SK-N-SH (cell line): Measurements from ENCODE around the gene TSTD1. TPM values are rescaled to one million over a fixed set of nuclear protein-coding genes. Genes with fewer than 3 reads are reported as not detected.

Experiments
- CTCF ChIA-PET: fragments of 300-600, 350-600 bp; formaldehyde crosslinking; extraction: SDS; loops from one replicate; lab custom pipeline; 2021; lab: Yijun Ruan, JAX
- POLR2A ChIA-PET: fragments of 350-600 bp; sonication (Branson Sonifier 250); formaldehyde crosslinking; extraction: SDS; loops from one replicate; lab custom pipeline; 2020; ENCODE audit warnings: antibody characterized with exemption, inconsistent platforms; lab: Yijun Ruan, JAX
- DNase-seq: peaks from one replicate; pipeline ENCODE4 v3.0.0; 2012
- H2AFZ ChIP-seq: fragments of 200-600 bp; sonication (generic); 2 replicates; pipeline ENCODE4 v1.8.1; 2016; ENCODE audit warnings: antibody characterized with exemption, mild to moderate bottlenecking, low read depth
- H3F3A ChIP-seq: fragments of 200-600 bp; sonication (generic); replicated peaks from 2 replicates; pipeline ENCODE3; 2016; ENCODE audit warnings: antibody characterized with exemption, mild to moderate bottlenecking; ENCODE audit not compliant: insufficient read depth
- H3K27ac ChIP-seq, 2 experiments: fragments of 200-500 bp in 1 of 2; fragments of 200-600 bp in 1 of 2; sonication (Bioruptor generic) in 1 of 2; sonication (generic), shearing (Covaris generic) in 1 of 2; 2 replicates each; pipeline versions ENCODE4 v1.5.1 to v1.6.1; 2014 to 2016; ENCODE audit warnings: low read depth in 2 of 2, inconsistent platforms in 1 of 2, low read length in 1 of 2, mild to moderate bottlenecking in 1 of 2, mixed read lengths in 1 of 2
- H3K27me3 ChIP-seq: fragments of 200-600 bp; sonication (generic), shearing (Covaris generic); 2 replicates; pipeline ENCODE4 v1.6.1; 2016; ENCODE audit warnings: mixed run types; ENCODE audit not compliant: insufficient read depth
- H3K36me3 ChIP-seq, 2 experiments: fragments of 200-500 bp in 1 of 2; fragments of 200-600 bp in 1 of 2; sonication (Bioruptor generic) in 1 of 2; sonication (generic) in 1 of 2; replicated peaks in 1 of 2; 2 replicates each; pipeline versions ENCODE3 to v1.5.1; 2014 to 2016; ENCODE audit warnings: low read length in 1 of 2, mild to moderate bottlenecking in 1 of 2; ENCODE audit not compliant: insufficient read depth in 2 of 2, control insufficient read depth in 1 of 2
- H3K4me1 ChIP-seq, 2 experiments: fragments of 200-500 bp in 1 of 2; fragments of 200-600 bp in 1 of 2; sonication (Bioruptor generic) in 1 of 2; sonication (generic), shearing (Covaris generic) in 1 of 2; 2 replicates each; pipeline versions ENCODE4 v1.5.1 to v1.6.1; 2014 to 2016; ENCODE audit warnings: low read depth in 1 of 2, low read length in 1 of 2, mixed run types in 1 of 2; ENCODE audit not compliant: insufficient read depth in 2 of 2, control insufficient read depth in 1 of 2
- H3K4me2 ChIP-seq: fragments of 200-600 bp; sonication (generic), shearing (Covaris generic); 2 replicates; pipeline ENCODE4 v1.6.1; 2017; ENCODE audit warnings: mixed run types
- H3K4me3 ChIP-seq, 2 experiments: fragments of 200-500 bp in 1 of 2; fragments of 200-600 bp in 1 of 2; sonication (Bioruptor generic) in 1 of 2; sonication (generic), shearing (Covaris generic) in 1 of 2; 2 replicates each; pipeline versions ENCODE4 v1.5.1 to v1.8.1; 2014 to 2016; ENCODE audit warnings: low read depth in 2 of 2, inconsistent platforms in 1 of 2, low read length in 1 of 2, mild to moderate bottlenecking in 1 of 2, mixed read lengths in 1 of 2, moderate library complexity in 1 of 2
- H3K79me2 ChIP-seq: fragments of 200-600 bp; sonication (generic); 2 replicates; pipeline ENCODE4 v1.8.1; 2017; ENCODE audit warnings: mild to moderate bottlenecking; ENCODE audit not compliant: insufficient read depth
- H3K9ac ChIP-seq: fragments of 200-600 bp; sonication (generic); 2 replicates; pipeline ENCODE4 v1.6.1; 2017; ENCODE audit warnings: mixed run types
- H3K9me2 ChIP-seq: fragments of 200-600 bp; sonication (generic); 2 replicates; pipeline ENCODE4 v1.6.1; 2017; ENCODE audit warnings: mixed run types
- H3K9me3 ChIP-seq: fragments of 200-600 bp; sonication (generic); 2 replicates; pipeline ENCODE4 v1.6.1; 2017; ENCODE audit warnings: mixed run types, mild to moderate bottlenecking, moderate library complexity
- H4K20me1 ChIP-seq: fragments of 200-600 bp; sonication (generic); 2 replicates; pipeline ENCODE4 v1.6.1; 2017; ENCODE audit warnings: mild to moderate bottlenecking, mixed run types; ENCODE audit not compliant: insufficient read depth
- CHD2 ChIP-seq: fragments of 150-350 bp; IDR thresholded peaks from 2 replicates; pipeline ENCODE4 v1.6.1; 2018; ENCODE audit warnings: low read length; ENCODE audit not compliant: partially characterized antibody
- EP300 ChIP-seq, 2 experiments: IDR thresholded peaks; 2 replicates each; pipeline versions ENCODE4 v1.4.0 to v1.6.1; 2012; ENCODE audit warnings: borderline replicate concordance in 1 of 2, low read depth in 1 of 2, low read length in 1 of 2
- FOSL2 ChIP-seq: IDR thresholded peaks from 2 replicates; pipeline ENCODE4 v1.4.0; 2012; ENCODE audit warnings: low read depth, mild to moderate bottlenecking, moderate library complexity, borderline replicate concordance
- FOXJ3 ChIP-seq: sonication (generic); formaldehyde crosslinking; IDR thresholded peaks from 2 replicates; pipeline ENCODE4 v1.5.1; 2020; ENCODE audit warnings: mild to moderate bottlenecking, missing genetic modification reagents
- FOXM1 ChIP-seq: IDR thresholded peaks from 2 replicates; pipeline ENCODE4 v1.4.0; 2012; ENCODE audit warnings: low read depth, mild to moderate bottlenecking
- GATA2 ChIP-seq: sonication (generic); formaldehyde crosslinking; IDR thresholded peaks from 2 replicates; pipeline ENCODE4 v1.5.0; 2020; ENCODE audit warnings: mild to moderate bottlenecking, missing genetic modification reagents
- IRF3 ChIP-seq: fragments of 150-350 bp; IDR thresholded peaks from 2 replicates; pipeline ENCODE4 v1.6.1; 2016; ENCODE audit warnings: mild to moderate bottlenecking, low read depth, low read length
- JUND ChIP-seq: IDR thresholded peaks from 2 replicates; pipeline ENCODE4 v1.4.0; 2012
- MAX ChIP-seq: IDR thresholded peaks from 2 replicates; pipeline ENCODE4 v1.4.0; 2012; ENCODE audit warnings: low read depth
- POLR2AphosphoS5 ChIP-seq: IDR thresholded peaks from 2 replicates; pipeline ENCODE4 v1.6.1; 2012; ENCODE audit warnings: low read depth, low read length
- RAD21 ChIP-seq: IDR thresholded peaks from 2 replicates; pipeline ENCODE4 v1.6.1; 2012; ENCODE audit warnings: mild to moderate bottlenecking, low read length
- SIN3A ChIP-seq: IDR thresholded peaks from 2 replicates; pipeline ENCODE4 v1.6.1; 2012; ENCODE audit warnings: low read depth, mild to moderate bottlenecking, low read length, moderate library complexity, borderline replicate concordance
- TCF12 ChIP-seq: IDR thresholded peaks from 2 replicates; pipeline ENCODE4 v1.4.0; 2012
- TEAD4 ChIP-seq: IDR thresholded peaks from 2 replicates; pipeline ENCODE4 v1.4.0; 2012; ENCODE audit warnings: mild to moderate bottlenecking, borderline replicate concordance; ENCODE audit not compliant: insufficient read depth
- WGBS: methylation state at CpG from one replicate; pipeline ENCODE4 v1.1.6; 2017; ENCODE audit warnings: low lambda C conversion rate; 5-methylcytosine and 5-hydroxymethylcytosine counted together
- polyA plus RNA-seq, 3 experiments: library from polyadenylated mRNA; depleted of rRNA; stranded (reverse); fragments of >200 nt; gene quantifications; 2 replicates each; pipeline ENCODE4 v1.2.3, GENCODE V29; 2012
- TF ChIP-seq, protein P1 (sequence below): IDR thresholded peaks from 2 replicates; pipeline ENCODE4 v1.6.1; 2012; ENCODE audit warnings: mild to moderate bottlenecking, low read depth, low read length, moderate library complexity

Gene TSTD1
- polyA plus RNA-seq, 1 of the 3 experiments (the other 2 are of a cell fraction): 93.9 TPM

- Histone ChIP-seq H3K4me3 (no peak overlapping the region), H3F3A (no peaks in the 10 kb centered on the region), H3K4me1 (no peaks in the 10 kb centered on the region)
- no peak for DNase-seq
- TF ChIP-seq FOXM1 (no peak), POLR2AphosphoS5 (no peak), TCF12 (no peak), SIN3A (no peak), FOSL2 (no peak), TEAD4 (no peak), RAD21 (no peak), FOXJ3 (CRISPR knock-in tag) (no peak), MAX (no peak), GATA2 (CRISPR knock-in tag) (no peak), EP300 (IDR thresholded peaks at IDR 0.05; ENCODE audit: borderline replicate concordance in 1 of 2, low read depth in 1 of 2, low read length in 1 of 2) (no peak), JUND (no peak), IRF3 (no peak), CHD2 (no peak)
- TF ChIP-seq, protein P1, sequence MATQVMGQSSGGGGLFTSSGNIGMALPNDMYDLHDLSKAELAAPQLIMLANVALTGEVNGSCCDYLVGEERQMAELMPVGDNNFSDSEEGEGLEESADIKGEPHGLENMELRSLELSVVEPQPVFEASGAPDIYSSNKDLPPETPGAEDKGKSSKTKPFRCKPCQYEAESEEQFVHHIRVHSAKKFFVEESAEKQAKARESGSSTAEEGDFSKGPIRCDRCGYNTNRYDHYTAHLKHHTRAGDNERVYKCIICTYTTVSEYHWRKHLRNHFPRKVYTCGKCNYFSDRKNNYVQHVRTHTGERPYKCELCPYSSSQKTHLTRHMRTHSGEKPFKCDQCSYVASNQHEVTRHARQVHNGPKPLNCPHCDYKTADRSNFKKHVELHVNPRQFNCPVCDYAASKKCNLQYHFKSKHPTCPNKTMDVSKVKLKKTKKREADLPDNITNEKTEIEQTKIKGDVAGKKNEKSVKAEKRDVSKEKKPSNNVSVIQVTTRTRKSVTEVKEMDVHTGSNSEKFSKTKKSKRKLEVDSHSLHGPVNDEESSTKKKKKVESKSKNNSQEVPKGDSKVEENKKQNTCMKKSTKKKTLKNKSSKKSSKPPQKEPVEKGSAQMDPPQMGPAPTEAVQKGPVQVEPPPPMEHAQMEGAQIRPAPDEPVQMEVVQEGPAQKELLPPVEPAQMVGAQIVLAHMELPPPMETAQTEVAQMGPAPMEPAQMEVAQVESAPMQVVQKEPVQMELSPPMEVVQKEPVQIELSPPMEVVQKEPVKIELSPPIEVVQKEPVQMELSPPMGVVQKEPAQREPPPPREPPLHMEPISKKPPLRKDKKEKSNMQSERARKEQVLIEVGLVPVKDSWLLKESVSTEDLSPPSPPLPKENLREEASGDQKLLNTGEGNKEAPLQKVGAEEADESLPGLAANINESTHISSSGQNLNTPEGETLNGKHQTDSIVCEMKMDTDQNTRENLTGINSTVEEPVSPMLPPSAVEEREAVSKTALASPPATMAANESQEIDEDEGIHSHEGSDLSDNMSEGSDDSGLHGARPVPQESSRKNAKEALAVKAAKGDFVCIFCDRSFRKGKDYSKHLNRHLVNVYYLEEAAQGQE: no peak
- TF ChIP-seq, all 33 proteins: peak for 0
- no peak overlapping the region for H3K9ac ChIP-seq
- no peaks in the 10 kb centered on the region for H3K9me3 ChIP-seq
- CTCF ChIA-PET: interaction anchor here (0.6 to 22.7 kb wide), 4 partner anchors 10 to 325 kb away, joined by 3 to 198 read pairs (median 3); partner anchors contain the start of gene KLHDC9
- H3K4me2 ChIP-seq: no peak overlapping the region
- no peaks in the 10 kb centered on the region for H3K27me3 ChIP-seq
- H4K20me1 ChIP-seq: no peaks in the 10 kb centered on the region
- H3K9me2 ChIP-seq: no peaks in the 10 kb centered on the region
- no peaks in the 10 kb centered on the region for H3K79me2 ChIP-seq
- no peak overlapping the region for H2AFZ ChIP-seq
- POLR2A ChIA-PET: no interaction called here
- no peak overlapping the region for H3K27ac ChIP-seq
- WGBS: 86% methylated on average over 2 of the region's 12 CpGs
- no peaks in the 10 kb centered on the region for H3K36me3 ChIP-seq
These were observed 36.1 kb upstream of the TSTD1 start for GRCh38 chr1:161074676-161075368.
